Activated B cell treated with CpG ODN at 0.5 μM for 24 hours (primary cell): ENCODE measurements around the gene FOXO3. TPM values are rescaled to one million over a fixed set of nuclear protein-coding genes. Genes with fewer than 3 reads are reported as not detected.
"Not testable (repeated sequence)": the region's sequence is repeated elsewhere in the genome, so short reads cannot be mapped to it uniquely, and the experiment has no call there.

Source experiments
- ATAC-seq: fragments of 200-7000 bp; cut with Tn5 transposase; one replicate; pipeline ENCODE4 v1.10.0; 2021; ENCODE audit warnings: low read depth, mild to moderate bottlenecking, moderate library complexity
- CTCF ChIA-PET: fragments of 350-600 bp; sonication (Branson Sonifier 250); formaldehyde crosslinking; loops from one replicate; lab custom pipeline; 2021; ENCODE audit warnings: antibody characterized with exemption; lab: Charles Lee
- POLR2A ChIA-PET: fragments of 350-600 bp; sonication (Branson Sonifier 250); formaldehyde crosslinking; loops from one replicate; lab custom pipeline; 2021; ENCODE audit warnings: antibody characterized with exemption; lab: Charles Lee
- DNase-seq: peaks from one replicate; pipeline ENCODE4 v3.0.0; 2022
- H3K27ac Mint-ChIP-seq: one replicate; pipeline ENCODE4 v1.8.0; 2020; ENCODE audit warnings: mixed read lengths
- H3K27me3 Mint-ChIP-seq: one replicate; pipeline ENCODE4 v1.8.0; 2021; ENCODE audit warnings: mixed read lengths
- H3K36me3 Mint-ChIP-seq: one replicate; pipeline ENCODE4 v1.8.0; 2021; ENCODE audit warnings: low read depth, mixed read lengths
- H3K4me1 Mint-ChIP-seq: one replicate; pipeline ENCODE4 v1.8.0; 2021; ENCODE audit warnings: mixed read lengths
- H3K4me3 Mint-ChIP-seq: one replicate; pipeline ENCODE4 v1.8.0; 2020; ENCODE audit warnings: mild to moderate bottlenecking, mixed read lengths
- H3K9me3 Mint-ChIP-seq: one replicate; pipeline ENCODE4 v1.8.0; 2020; ENCODE audit warnings: mixed read lengths
- intact Hi-C: fragments of 100-400 bp; cut with micrococcal nuclease; formaldehyde crosslinking; loops from one replicate; pipeline ENCODE4 v1.15.1; 2024
- total RNA-seq: library from RNA; stranded (reverse); gene quantifications from 2 replicates; pipeline ENCODE4 v1.2.3, GENCODE V29; 2022
- TF ChIP-seq, protein P1 (sequence below): fragments of 200-600 bp; IDR thresholded peaks from one replicate; pipeline ENCODE4 v1.8.0; 2022; ENCODE audit warnings: antibody characterized with exemption, mild to moderate bottlenecking

FOXO3 gene
- total RNA-seq, 1 donor from 2014 or later, result 9.4 TPM

DNA sequence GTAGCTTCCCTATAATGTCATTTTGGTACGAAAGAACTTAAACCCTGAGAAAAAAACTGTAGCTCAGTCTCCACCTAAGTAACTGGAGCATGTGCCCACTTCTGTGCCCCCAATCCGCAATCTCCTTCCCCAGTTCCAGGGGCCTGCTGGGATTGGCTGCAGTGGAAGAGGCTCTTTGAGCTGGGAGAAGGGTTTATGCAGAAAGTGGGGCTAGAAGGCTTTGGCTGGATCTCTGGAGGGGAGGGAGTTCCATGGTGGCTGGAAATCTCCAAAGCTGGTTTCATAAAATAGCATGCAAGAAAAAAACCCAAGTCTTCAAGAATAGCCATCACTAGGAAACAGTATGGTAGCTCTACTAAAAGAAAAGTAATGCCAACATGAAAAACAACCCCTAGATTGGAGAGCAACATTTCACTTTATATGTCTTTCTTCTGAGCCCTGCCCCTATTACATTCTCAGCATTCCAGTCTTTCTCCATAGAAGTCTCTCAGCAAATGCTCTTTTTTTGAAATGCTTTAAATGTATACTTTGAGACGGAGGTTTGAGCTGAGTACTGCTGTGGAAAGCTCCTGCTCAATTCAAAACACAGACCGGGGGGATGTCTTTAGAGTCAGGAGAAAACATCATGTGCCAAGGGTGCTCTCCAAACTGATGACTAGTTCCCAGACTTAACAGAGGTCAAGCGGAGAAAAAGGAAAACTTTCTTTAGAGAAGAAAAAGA lies 36.0 kb upstream of the FOXO3 start:
- H3K27ac Mint-ChIP-seq, result no peak overlapping the region
- no peak for DNase-seq
- H3K9me3 Mint-ChIP-seq, result no peaks in the 10 kb centered on the region
- ChIA-PET CTCF (interaction anchor here (1.2 to 2.0 kb wide), 4 partner anchors 10 to 413 kb away, joined by 4 to 15 read pairs (median 5); no protein-coding TSS in a partner anchor), POLR2A (no interaction called here)
- no peaks in the 10 kb centered on the region for H3K4me1 Mint-ChIP-seq
- no peak overlapping the region for H3K4me3 Mint-ChIP-seq
- TF ChIP-seq, protein P1, sequence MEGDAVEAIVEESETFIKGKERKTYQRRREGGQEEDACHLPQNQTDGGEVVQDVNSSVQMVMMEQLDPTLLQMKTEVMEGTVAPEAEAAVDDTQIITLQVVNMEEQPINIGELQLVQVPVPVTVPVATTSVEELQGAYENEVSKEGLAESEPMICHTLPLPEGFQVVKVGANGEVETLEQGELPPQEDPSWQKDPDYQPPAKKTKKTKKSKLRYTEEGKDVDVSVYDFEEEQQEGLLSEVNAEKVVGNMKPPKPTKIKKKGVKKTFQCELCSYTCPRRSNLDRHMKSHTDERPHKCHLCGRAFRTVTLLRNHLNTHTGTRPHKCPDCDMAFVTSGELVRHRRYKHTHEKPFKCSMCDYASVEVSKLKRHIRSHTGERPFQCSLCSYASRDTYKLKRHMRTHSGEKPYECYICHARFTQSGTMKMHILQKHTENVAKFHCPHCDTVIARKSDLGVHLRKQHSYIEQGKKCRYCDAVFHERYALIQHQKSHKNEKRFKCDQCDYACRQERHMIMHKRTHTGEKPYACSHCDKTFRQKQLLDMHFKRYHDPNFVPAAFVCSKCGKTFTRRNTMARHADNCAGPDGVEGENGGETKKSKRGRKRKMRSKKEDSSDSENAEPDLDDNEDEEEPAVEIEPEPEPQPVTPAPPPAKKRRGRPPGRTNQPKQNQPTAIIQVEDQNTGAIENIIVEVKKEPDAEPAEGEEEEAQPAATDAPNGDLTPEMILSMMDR, result no peak
- peaks cover 23% of the 10 kb centered on the region for H3K36me3 Mint-ChIP-seq
- ATAC-seq, result no peak
- H3K27me3 Mint-ChIP-seq, result no peaks in the 10 kb centered on the region
- intact Hi-C loops, result loop anchor here (5.0 kb wide), 2 partner anchors 352 to 847 kb away; no protein-coding TSS in a partner anchor

DNA sequence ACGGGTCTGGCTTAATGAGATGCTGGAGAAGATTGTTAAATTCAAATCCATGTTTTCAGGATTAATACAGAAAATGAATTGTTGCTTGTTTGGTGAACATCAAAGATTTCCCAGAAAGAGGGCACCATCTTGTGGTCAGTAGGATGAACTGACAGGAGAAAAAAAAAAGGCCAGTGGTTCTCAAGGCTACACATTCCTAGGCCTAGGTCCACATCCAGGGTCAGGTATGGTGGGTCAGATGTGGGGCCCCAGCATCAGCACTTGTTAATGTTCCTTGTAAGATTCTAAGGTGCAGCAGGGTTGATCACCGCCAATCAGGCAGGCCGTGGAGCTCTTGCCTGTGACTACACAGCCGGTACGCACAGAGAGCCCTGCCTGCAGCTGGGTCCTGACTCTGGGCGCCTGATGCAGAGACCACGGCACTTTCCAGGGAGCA lies 34.0 kb upstream of the FOXO3 start:
- Mint-ChIP-seq H3K4me1 (no peaks in the 10 kb centered on the region), H3K27ac (no peak overlapping the region), H3K9me3 (no peaks in the 10 kb centered on the region), H3K27me3 (no peaks in the 10 kb centered on the region), H3K4me3 (no peak overlapping the region), H3K36me3 (peaks cover 14% of the 10 kb centered on the region)
- TF ChIP-seq, protein P1, result peak; percentile 79
- DNase-seq (no peak), ATAC-seq (peak; percentile 45)
- ChIA-PET POLR2A (no interaction called here), CTCF (interaction anchor here (1.0 to 1.6 kb wide), 3 partner anchors 34 to 414 kb away, joined by 4 to 7 read pairs (median 4); no protein-coding TSS in a partner anchor)
- intact Hi-C loops, result loop anchor here (1.0 to 5.0 kb wide), 5 partner anchors 276 to 849 kb away; no protein-coding TSS in a partner anchor

DNA sequence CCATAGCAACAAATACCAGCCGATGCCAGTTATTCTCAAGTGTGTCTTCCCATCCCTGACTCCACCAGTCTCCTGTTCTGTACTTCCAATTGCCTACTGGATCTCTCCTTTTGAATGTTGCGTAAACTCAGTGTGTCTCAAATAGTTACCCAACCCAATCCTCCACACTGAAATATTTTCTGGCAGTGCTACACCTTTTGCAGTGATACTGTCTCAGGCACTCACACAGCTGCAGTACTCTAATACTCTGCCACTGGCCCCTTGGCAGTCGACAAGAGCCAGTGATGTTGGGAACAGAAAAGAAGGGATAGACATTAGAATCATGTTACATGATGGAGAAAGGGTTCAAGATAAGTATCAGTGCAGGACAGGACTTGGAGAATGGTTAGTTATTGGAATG lies 31.8 kb upstream of the FOXO3 start:
- no peaks in the 10 kb centered on the region for H3K27me3 Mint-ChIP-seq
- no peak for ATAC-seq
- POLR2A ChIA-PET, result no interaction called here
- no peaks in the 10 kb centered on the region for H3K9me3 Mint-ChIP-seq
- H3K4me3 Mint-ChIP-seq, result no peak overlapping the region
- H3K4me1 Mint-ChIP-seq, result no peaks in the 10 kb centered on the region
- H3K36me3 Mint-ChIP-seq, result no peaks in the 10 kb centered on the region
- CTCF ChIA-PET, result interaction anchor here (1.2 kb wide), 1 partner anchor 545 kb away, joined by 3 read pairs; no protein-coding TSS in a partner anchor
- TF ChIP-seq, protein P1, result no peak
- no peak for DNase-seq
- intact Hi-C loops, result loop anchor here (5.0 kb wide), 2 partner anchors 357 to 852 kb away; no protein-coding TSS in a partner anchor
- no peak overlapping the region for H3K27ac Mint-ChIP-seq

DNA sequence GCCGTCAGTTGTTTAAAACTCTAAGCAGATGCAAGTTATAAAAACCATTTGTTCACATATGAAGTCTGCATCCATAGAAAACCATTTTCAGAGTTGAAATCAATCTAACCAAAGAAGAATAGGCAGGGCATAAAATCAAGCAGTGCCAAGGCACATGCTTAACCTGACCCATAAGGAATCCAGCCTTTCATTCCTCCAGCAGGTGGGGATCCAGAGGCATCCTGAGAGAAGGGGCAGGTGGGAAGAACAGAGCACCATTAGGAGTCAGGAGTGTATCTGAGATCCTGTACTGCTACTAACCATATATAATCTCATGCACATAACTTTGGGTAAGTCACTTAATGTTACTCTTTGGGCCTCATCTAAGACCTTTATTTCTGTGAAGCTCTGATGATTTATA lies 29.4 kb upstream of the FOXO3 start:
- intact Hi-C loops, result no loop called here
- no peak overlapping the region for H3K4me3 Mint-ChIP-seq
- TF ChIP-seq, protein P1, result no peak
- ChIA-PET POLR2A (no interaction called here), CTCF (no interaction called here)
- DNase-seq, result no peak
- no peaks in the 10 kb centered on the region for H3K9me3 Mint-ChIP-seq
- no peaks in the 10 kb centered on the region for H3K27me3 Mint-ChIP-seq
- no peak for ATAC-seq
- H3K4me1 Mint-ChIP-seq, result no peaks in the 10 kb centered on the region
- no peaks in the 10 kb centered on the region for H3K36me3 Mint-ChIP-seq
- no peak overlapping the region for H3K27ac Mint-ChIP-seq

DNA sequence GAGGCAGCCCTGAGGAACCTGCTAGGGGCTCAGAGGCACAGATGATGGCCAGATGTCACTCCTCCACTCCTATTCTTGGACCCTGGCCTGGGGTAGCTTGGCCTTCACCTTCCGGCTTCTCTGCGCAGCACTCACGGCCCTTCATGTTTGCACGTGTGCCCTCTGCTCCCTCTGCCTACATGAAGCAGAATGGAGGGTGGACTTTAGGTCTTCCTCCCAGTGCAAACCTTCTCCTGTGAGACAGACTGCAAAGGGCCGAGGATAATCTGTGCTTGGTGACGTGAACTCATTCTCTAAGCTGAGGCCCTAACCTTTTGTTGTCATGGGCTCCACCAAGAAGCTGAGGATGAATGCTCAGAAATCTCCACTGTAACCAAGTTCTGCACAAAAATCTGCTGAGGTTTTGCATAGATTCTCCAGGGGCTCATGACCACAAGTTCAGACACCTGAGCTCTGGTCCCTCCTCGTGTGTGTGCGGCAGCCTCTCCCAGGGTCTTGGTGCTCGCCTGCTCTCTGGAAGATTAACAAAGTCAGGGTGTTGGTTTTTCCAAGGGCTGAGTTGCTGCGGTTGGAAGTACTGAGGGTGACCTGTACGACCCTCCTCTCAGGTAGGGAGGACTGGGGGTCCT lies 25.5 kb upstream of the FOXO3 start:
- ChIA-PET CTCF (interaction anchor here (1.8 to 2.2 kb wide), 2 partner anchors 10 to 538 kb away, joined by 4 to 9 read pairs; no protein-coding TSS in a partner anchor), POLR2A (no interaction called here)
- no peaks in the 10 kb centered on the region for H3K36me3 Mint-ChIP-seq
- H3K27me3 Mint-ChIP-seq, result peaks cover 2% of the 10 kb centered on the region
- DNase-seq (no peak), ATAC-seq (no peak)
- intact Hi-C loops, result no loop called here
- TF ChIP-seq, protein P1, result no peak
- H3K27ac Mint-ChIP-seq, result no peak overlapping the region
- H3K4me1 Mint-ChIP-seq, result no peaks in the 10 kb centered on the region
- peaks cover 1% of the 10 kb centered on the region for H3K9me3 Mint-ChIP-seq
- H3K4me3 Mint-ChIP-seq, result no peak overlapping the region

DNA sequence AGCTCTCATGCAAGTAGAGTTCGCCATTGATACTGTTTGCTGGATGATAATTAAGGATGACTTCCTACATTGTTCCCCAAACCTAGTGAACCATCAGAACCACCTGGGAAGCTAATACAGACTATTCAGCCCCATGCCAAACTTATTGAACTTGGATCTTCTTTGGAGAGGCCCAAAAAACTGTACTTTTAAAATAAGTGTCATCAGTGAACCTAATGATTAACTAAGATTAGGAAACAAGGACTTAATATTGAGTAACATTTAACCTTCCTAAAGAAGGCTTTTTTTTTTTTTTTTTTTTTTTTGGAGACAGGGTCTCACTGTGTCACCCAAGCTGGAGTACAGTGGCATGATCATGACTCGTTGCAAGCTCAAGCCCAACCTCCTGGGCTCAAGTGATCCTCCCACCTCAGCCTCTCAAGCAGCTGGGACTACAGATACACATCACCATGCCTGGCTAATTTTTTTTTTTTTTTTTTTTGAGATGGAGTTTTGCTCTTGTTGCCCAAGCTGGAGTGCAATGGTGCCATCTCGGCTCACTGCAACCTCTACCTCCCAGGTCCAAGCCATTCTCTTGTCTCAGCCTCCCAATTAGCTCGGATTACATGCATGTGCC lies 24.7 kb upstream of the FOXO3 start:
- H3K4me3 Mint-ChIP-seq, POLR2A ChIA-PET, H3K9me3 Mint-ChIP-seq, intact Hi-C loops, H3K27me3 Mint-ChIP-seq, H3K36me3 Mint-ChIP-seq, H3K27ac Mint-ChIP-seq, DNase-seq, H3K4me1 Mint-ChIP-seq, ATAC-seq: not testable (repeated sequence)
- CTCF ChIA-PET, result interaction anchor here (2.2 kb wide), 1 partner anchor 537 kb away, joined by 9 read pairs; no protein-coding TSS in a partner anchor
